Measurements from ENCODE around the gene ARHGAP22.
A peak's percentile ranks its signal among the peaks of the same experiment; 100 is the strongest.

Gene ARHGAP22

GRCh38 chr10:48470115-48470892, 134.6 kb downstream of the ARHGAP22 start:
- no peak overlapping the region for H3K27ac ChIP-seq
- no peak for DNase-seq (ENCODE audit: low read depth, low spot score)

- no peak for DNase-seq (ENCODE audit: low read depth, low spot score)
- no peak overlapping the region for H3K27ac ChIP-seq
Observed at GRCh38 chr10:48469516-48470020, 135.3 kb downstream of the ARHGAP22 start.

- DNase-seq (ENCODE audit: low read depth, low spot score): no peak
- no peak overlapping the region for H3K27ac ChIP-seq
Observed at GRCh38 chr10:48468866-48469511, 135.9 kb downstream of the ARHGAP22 start.

GRCh38 chr10:48468130-48468790, 136.6 kb downstream of the ARHGAP22 start:
- no peak overlapping the region for H3K27ac ChIP-seq
- DNase-seq (ENCODE audit: low read depth, low spot score): no peak

- DNase-seq (ENCODE audit: low read depth, low spot score): no peak
- H3K27ac ChIP-seq: no peak overlapping the region
Observed at GRCh38 chr10:48467669-48468068, 137.2 kb downstream of the ARHGAP22 start.

- H3K27ac ChIP-seq: peak overlapping the region; percentile 7
- DNase-seq (ENCODE audit: low read depth, low spot score): no peak
Observed at GRCh38 chr10:48466611-48467240, 138.1 kb downstream of the ARHGAP22 start.

- no peak for DNase-seq (ENCODE audit: low read depth, low spot score)
Observed at GRCh38 chr10:48465860-48466521, 138.9 kb downstream of the ARHGAP22 start.

GRCh38 chr10:48464871-48465736, 139.8 kb downstream of the ARHGAP22 start:
- peak overlapping the region; percentile 7 for H3K27ac ChIP-seq
- no peak for DNase-seq (ENCODE audit: low read depth, low spot score)

More at GRCh38 chr10:48465860-48466521, 138.9 kb downstream of the ARHGAP22 start:
- H3K27ac ChIP-seq: peak overlapping the region; percentile 7

GRCh38 chr10:48464121-48464870, 140.6 kb downstream of the ARHGAP22 start:
- no peak overlapping the region for H3K27ac ChIP-seq
- DNase-seq (ENCODE audit: low read depth, low spot score): no peak

- no peak for DNase-seq (ENCODE audit: low read depth, low spot score)
- H3K27ac ChIP-seq: no peak overlapping the region
Observed at GRCh38 chr10:48463318-48464003, 141.4 kb downstream of the ARHGAP22 start.

GRCh38 chr10:48462482-48463020, 142.3 kb downstream of the ARHGAP22 start:
- no peak for DNase-seq (ENCODE audit: low read depth, low spot score)
- H3K27ac ChIP-seq: no peak overlapping the region

- H3K27ac ChIP-seq: no peak overlapping the region
- no peak for DNase-seq (ENCODE audit: low read depth, low spot score)
Observed at GRCh38 chr10:48461623-48462481, 143.0 kb downstream of the ARHGAP22 start.

- DNase-seq (ENCODE audit: low read depth, low spot score): no peak
- H3K27ac ChIP-seq: no peak overlapping the region
Observed at GRCh38 chr10:48460182-48460581, 144.7 kb downstream of the ARHGAP22 start.

GRCh38 chr10:48459270-48460150, 145.4 kb downstream of the ARHGAP22 start:
- DNase-seq (ENCODE audit: low read depth, low spot score): no peak
- no peak overlapping the region for H3K27ac ChIP-seq

GRCh38 chr10:48458662-48459048, 146.2 kb downstream of the ARHGAP22 start:
- H3K27ac ChIP-seq: no peak overlapping the region
- no peak for DNase-seq (ENCODE audit: low read depth, low spot score)
